Hepatocyte (in vitro differentiated cells): ENCODE data around the gene PHACTR1. TPM values are rescaled to one million over a fixed set of nuclear protein-coding genes. Genes with fewer than 3 reads are reported as not detected.

ENCODE experiments used
- DNase-seq: peaks from one replicate; pipeline ENCODE4 v3.0.0-alpha.2; 2016; ENCODE audit warnings: low spot score
- H2AFZ ChIP-seq: fragments of 200-600 bp; sonication (generic); 2 replicates; pipeline ENCODE4 v1.6.0; 2016; ENCODE audit warnings: antibody characterized with exemption, mild to moderate bottlenecking
- H3K27ac ChIP-seq: fragments of 200-600 bp; sonication (generic); 2 replicates; pipeline ENCODE4 v1.5.1; 2016; ENCODE audit warnings: mild to moderate bottlenecking
- H3K27me3 ChIP-seq: fragments of 200-600 bp; sonication (generic); 2 replicates; pipeline ENCODE4 v1.6.1; 2016
- H3K36me3 ChIP-seq: fragments of 200-600 bp; sonication (generic); replicated peaks from 2 replicates; pipeline ENCODE4 v1.5.1; 2016; ENCODE audit warnings: low read depth; ENCODE audit not compliant: insufficient read depth
- H3K4me1 ChIP-seq: fragments of 200-600 bp; sonication (generic); 2 replicates; pipeline ENCODE4 v1.5.1; 2016; ENCODE audit warnings: mild to moderate bottlenecking, moderate library complexity; ENCODE audit not compliant: insufficient read depth
- H3K4me2 ChIP-seq: fragments of 200-600 bp; sonication (generic); 2 replicates; pipeline ENCODE4 v1.6.0; 2016
- H3K4me3 ChIP-seq: fragments of 200-600 bp; sonication (generic); 2 replicates; pipeline ENCODE4 v1.5.1; 2016; ENCODE audit warnings: mild to moderate bottlenecking
- H3K79me2 ChIP-seq: fragments of 200-600 bp; sonication (generic); 2 replicates; pipeline ENCODE4 v1.6.0; 2017; ENCODE audit warnings: mild to moderate bottlenecking
- H3K9me2 ChIP-seq: fragments of 200-600 bp; sonication (generic); replicated peaks from 2 replicates; pipeline ENCODE4 v1.6.0; 2017; ENCODE audit warnings: mild to moderate bottlenecking; ENCODE audit not compliant: insufficient read depth
- H3K9me3 ChIP-seq: fragments of 200-600 bp; sonication (generic); 2 replicates; pipeline ENCODE4 v1.5.1; 2016; ENCODE audit warnings: low read depth, mild to moderate bottlenecking
- H4K20me1 ChIP-seq: fragments of 200-600 bp; sonication (generic); 2 replicates; pipeline ENCODE4 v1.6.0; 2016; ENCODE audit warnings: mild to moderate bottlenecking; ENCODE audit not compliant: insufficient read depth, poor library complexity, severe bottlenecking
- CTCF ChIP-seq: fragments of 200-600 bp; sonication (generic); IDR thresholded peaks from 2 replicates; pipeline ENCODE4 v1.5.1; 2016; ENCODE audit warnings: antibody characterized with exemption, mild to moderate bottlenecking; ENCODE audit not compliant: poor library complexity
- EZH2 ChIP-seq: fragments of 200-600 bp; sonication (generic); IDR thresholded peaks from 2 replicates; pipeline ENCODE4 v1.6.1; 2016; ENCODE audit warnings: antibody characterized with exemption, mild to moderate bottlenecking, borderline replicate concordance
- EZH2phosphoT487 ChIP-seq: fragments of 200-600 bp; sonication (generic); IDR thresholded peaks from one replicate; pipeline ENCODE4 v1.6.1; 2018; ENCODE audit warnings: antibody characterized with exemption, mild to moderate bottlenecking, low read depth, moderate library complexity; ENCODE audit not compliant: unreplicated experiment, severe bottlenecking
- WGBS: methylation state at CpG from one replicate; pipeline ENCODE4 v1.1.6; 2016; ENCODE audit warnings: low lambda C conversion rate; ENCODE audit errors: missing lambda C conversion rate; 5-methylcytosine and 5-hydroxymethylcytosine counted together
- polyA plus RNA-seq: library from polyadenylated mRNA; unstranded; fragments of >200 nt; fragmentation: Nextera tagmentation; extraction: Ambion mirVana; gene quantifications from 2 replicates; pipeline ENCODE4 v1.2.1, GENCODE V29; 2016
- total RNA-seq: library from RNA; depleted of rRNA; stranded (reverse); fragments of >200 nt; gene quantifications from 2 replicates; pipeline ENCODE4 v1.2.3, GENCODE V29; 2014

The PHACTR1 gene
- total and polyA plus RNA-seq, 2 experiments from 2014 or later: 3.0 to 4.3 TPM

- H3K36me3 ChIP-seq: no peaks in the 10 kb centered on the region
- H3K27ac ChIP-seq: no peak overlapping the region
- no peak for DNase-seq
- no peaks in the 10 kb centered on the region for H3K27me3 ChIP-seq
- H4K20me1 ChIP-seq: no peaks in the 10 kb centered on the region
- no peaks in the 10 kb centered on the region for H3K4me1 ChIP-seq
- TF ChIP-seq EZH2phosphoT487 (no peak), CTCF (no peak), EZH2 (no peak)
- no peak overlapping the region for H2AFZ ChIP-seq
- no peak overlapping the region for H3K4me2 ChIP-seq
- no peaks in the 10 kb centered on the region for H3K79me2 ChIP-seq
- WGBS: 88% methylated on average over 8 of the region's 9 CpGs
- H3K9me3 ChIP-seq: no peaks in the 10 kb centered on the region
- H3K4me3 ChIP-seq: no peak overlapping the region
- H3K9me2 ChIP-seq: no peaks in the 10 kb centered on the region
These were observed 467.0 kb downstream of the PHACTR1 start for GRCh38 chr6:13183415-13184088.

- Histone ChIP-seq H3K4me3 (no peak overlapping the region), H3K9me3 (no peaks in the 10 kb centered on the region), H3K27ac (no peak overlapping the region), H3K79me2 (no peaks in the 10 kb centered on the region), H2AFZ (no peak overlapping the region), H4K20me1 (no peaks in the 10 kb centered on the region), H3K36me3 (no peaks in the 10 kb centered on the region), H3K4me2 (no peak overlapping the region), H3K27me3 (no peaks in the 10 kb centered on the region), H3K9me2 (no peaks in the 10 kb centered on the region), H3K4me1 (no peaks in the 10 kb centered on the region)
- no peak for DNase-seq
- TF ChIP-seq EZH2 (no peak), CTCF (no peak), EZH2phosphoT487 (no peak)
- WGBS: 90% methylated on average over 7 of the region's 7 CpGs
These were observed 467.5 kb downstream of the PHACTR1 start for GRCh38 chr6:13184089-13184468.

GRCh38 chr6:13184547-13184946, 468.0 kb downstream of the PHACTR1 start:
- Histone ChIP-seq H3K27me3 (no peaks in the 10 kb centered on the region), H3K4me2 (no peak overlapping the region), H2AFZ (no peak overlapping the region), H3K36me3 (no peaks in the 10 kb centered on the region), H3K4me1 (no peaks in the 10 kb centered on the region), H3K9me3 (no peaks in the 10 kb centered on the region), H4K20me1 (no peaks in the 10 kb centered on the region), H3K79me2 (no peaks in the 10 kb centered on the region), H3K27ac (no peak overlapping the region), H3K9me2 (no peaks in the 10 kb centered on the region), H3K4me3 (no peak overlapping the region)
- 93% methylated on average over 10 of the region's 10 CpGs for WGBS
- TF ChIP-seq CTCF (no peak), EZH2 (no peak), EZH2phosphoT487 (no peak)
- DNase-seq: no peak

GRCh38 chr6:13186861-13187260, 470.3 kb downstream of the PHACTR1 start:
- H3K4me2 ChIP-seq: no peak overlapping the region
- no peaks in the 10 kb centered on the region for H3K9me2 ChIP-seq
- 92% methylated on average over 10 of the region's 10 CpGs for WGBS
- H3K4me3 ChIP-seq: no peak overlapping the region
- TF ChIP-seq CTCF: no peak
- no peak for TF ChIP-seq EZH2
- TF ChIP-seq EZH2phosphoT487: no peak
- H3K36me3 ChIP-seq: no peaks in the 10 kb centered on the region
- DNase-seq: no peak
- H3K27me3 ChIP-seq: no peaks in the 10 kb centered on the region
- no peaks in the 10 kb centered on the region for H4K20me1 ChIP-seq
- H3K27ac ChIP-seq: no peak overlapping the region
- no peaks in the 10 kb centered on the region for H3K9me3 ChIP-seq
- H2AFZ ChIP-seq: no peak overlapping the region
- no peaks in the 10 kb centered on the region for H3K79me2 ChIP-seq
- H3K4me1 ChIP-seq: no peaks in the 10 kb centered on the region
